Activated CD4-positive, alpha-beta T cell treated with anti-CD3 and anti-CD28 coated beads for 48 hours (primary cell): ENCODE results near the gene HIPK2.

Experiments
- DNase-seq: peaks from one replicate; pipeline ENCODE4 v3.0.0-alpha.2; 2020

HIPK2 gene

DNA sequence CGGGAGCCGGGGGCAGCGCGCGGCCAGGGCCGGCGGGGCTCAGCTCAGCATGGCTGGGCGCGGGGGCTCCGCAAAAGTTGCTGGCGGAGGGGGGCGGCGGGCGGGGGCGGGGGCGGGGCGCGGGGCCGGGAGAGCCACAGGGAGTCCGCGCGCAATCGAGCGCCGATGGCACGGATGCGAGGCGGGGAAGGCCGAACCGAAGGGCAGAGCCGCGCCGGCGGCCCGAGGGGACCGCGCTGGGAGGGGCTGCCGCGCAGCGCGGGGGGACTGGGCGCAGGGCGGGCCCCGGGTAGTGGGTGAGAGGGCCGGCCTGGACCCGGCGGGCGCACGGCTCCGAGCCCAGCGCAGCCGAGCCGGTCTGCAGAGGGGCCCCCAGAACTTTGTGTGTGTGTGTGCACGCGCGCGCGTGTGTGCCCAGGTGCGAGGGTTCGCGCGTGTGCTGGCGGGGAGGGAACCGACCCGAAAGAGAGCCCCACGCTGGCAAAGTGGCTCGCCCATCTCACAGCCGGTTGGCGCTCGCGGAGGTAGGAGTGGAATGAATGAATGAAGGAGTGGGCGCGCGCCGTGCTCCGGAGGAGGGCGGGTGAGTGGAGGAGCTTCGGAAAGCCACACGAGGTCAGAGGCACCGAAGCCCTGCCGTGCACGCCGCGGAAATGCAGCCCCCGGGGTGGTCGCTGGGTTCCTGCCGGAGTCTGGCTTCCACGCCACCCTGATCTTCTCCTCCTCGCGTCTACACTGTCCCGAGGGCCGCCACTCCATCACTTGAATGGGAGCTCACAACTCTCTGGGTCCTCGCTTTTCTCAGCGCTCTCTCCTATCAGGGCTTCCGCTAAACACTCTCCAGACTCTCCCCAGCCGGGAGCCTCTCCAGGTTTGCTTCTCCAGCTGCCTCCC is at the start of gene HIPK2:
HIPK2 (minus strand) TSS at position 51 of the 894 bp plus-strand sequence. CDS start 375 bp downstream, outside the sequence.
- DNase-seq = peak; percentile 78

- peak; percentile 9 for DNase-seq
Observed at GRCh38 chr7:139827042-139827441, 49.2 kb upstream of the HIPK2 start.

DNA sequence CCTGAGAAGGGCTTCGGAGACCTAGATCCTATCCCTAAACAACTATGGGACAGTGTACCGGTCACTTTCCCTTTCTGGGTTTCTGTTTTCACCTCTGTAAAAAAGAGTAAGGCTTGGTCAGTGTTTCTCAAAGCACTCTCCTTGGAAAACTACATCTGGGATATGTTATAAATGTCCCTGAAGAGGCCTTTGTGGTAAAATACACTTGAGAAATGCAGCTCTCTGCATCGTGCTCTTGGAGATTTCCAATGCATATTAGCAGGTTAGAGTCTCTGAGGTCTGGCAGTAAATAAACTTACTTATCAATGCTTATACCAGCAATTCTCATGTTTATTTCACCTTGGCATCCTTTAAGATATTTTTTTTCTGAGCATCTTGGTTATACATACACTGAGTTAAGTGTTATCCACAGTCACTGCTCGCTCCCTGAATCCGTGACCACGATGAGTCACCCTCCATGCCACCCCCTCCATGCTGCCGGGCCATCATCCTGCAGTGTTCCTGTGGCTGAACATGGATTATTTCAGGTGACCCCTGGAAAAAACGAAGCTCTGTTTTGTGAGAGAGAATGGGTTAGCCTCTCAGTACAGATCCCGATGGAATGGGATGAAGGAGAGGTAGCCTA is 48.0 kb upstream of the HIPK2 start:
- no peak for DNase-seq

GRCh38 chr7:139823959-139824521 is 46.2 kb upstream of the HIPK2 start:
- no peak for DNase-seq

DNA sequence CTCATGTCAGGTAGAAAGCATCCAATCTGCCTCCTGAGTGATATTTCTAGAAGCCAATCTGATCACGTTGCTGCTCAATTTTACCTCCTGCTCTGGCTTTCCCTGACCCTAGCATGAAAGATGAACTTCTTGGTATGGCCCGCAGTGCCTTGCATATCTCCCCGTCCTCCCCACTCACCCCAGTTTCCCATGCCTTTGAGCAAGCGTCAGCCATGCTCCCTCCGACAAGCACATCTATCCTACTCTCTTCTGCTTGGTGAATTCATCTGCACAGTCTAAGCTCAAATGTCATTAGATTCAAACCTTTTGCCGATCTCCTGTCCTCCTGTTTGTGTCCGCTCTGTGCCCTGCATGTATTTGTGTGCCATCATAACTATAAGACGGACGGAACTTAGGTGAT is 45.1 kb upstream of the HIPK2 start:
- DNase-seq = no peak

DNA sequence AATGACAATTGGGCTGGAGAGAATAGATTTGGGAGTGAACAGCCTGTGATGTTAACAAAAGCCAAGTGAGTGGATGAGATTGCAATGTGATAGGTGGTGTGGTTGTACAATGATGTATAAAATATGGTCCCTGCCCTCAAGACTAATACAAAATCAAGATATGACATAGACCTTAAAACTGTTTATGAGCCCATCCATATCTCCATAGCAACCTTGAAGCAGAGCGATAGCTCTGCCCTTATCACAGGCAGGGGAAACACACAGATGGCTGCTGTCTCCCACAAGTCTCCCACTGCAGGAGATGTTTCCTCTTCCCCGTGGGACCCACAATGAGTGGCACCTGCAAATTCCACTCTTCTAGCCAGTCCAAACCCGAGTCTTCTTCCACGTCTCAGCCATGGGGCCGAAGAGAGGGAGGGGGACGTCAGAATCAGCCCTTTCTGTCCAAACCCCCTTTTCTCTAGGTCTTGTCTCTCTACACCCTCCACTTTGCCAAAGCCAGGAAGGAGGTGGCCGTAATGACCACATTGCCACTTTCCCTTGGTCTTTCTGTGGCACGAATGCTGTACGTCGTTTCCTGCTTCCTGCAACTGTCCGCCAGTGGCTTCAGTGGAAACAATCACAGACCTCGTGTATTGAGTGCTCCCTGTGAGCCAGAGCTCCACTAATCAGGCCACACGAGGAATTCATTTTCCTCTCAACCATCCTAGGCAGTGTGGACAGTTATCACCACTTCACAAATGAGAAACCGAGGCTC is 43.7 kb upstream of the HIPK2 start:
- DNase-seq = no peak

- peak; percentile 8 for DNase-seq
Observed at GRCh38 chr7:139820089-139820488, 42.3 kb upstream of the HIPK2 start.

DNA sequence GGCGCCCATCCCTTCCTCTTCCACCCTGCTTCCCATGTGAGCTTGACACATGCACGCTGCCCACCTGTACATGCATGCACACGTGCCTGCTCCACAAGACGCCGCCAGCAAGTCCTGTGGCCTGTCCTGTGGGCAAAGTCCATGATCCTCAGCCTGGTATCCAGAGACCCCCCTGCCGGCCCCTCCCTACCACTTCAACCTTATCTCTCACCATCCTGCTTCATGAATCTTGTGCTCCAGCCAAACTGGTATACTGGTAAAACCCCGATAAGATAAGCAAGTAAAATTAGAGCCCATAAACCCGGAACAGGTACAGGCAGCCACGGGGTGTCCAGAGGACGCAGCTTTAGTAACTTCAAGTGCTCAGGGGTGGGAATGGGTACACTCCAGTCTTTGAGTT is 39.5 kb upstream of the HIPK2 start:
- no peak for DNase-seq

DNA sequence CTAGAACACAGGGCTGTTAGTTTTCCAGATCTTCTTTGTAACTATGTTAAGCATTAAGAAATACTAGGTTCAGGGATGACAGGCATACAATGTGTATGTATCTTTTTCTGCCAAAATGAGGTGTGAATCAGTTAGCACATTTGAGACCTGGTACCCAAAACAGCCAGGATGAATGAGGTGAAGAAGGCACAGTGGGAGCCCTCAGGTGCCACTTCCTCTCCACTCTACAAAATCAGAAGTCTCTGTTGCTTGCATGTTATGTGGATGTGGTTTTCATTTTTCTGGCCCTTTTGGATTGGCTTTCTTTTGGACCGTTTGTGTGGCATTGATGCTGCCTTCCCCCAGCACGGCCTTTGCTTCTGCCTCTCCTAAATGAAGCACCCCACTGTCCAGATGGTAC is 35.9 kb upstream of the HIPK2 start:
- DNase-seq = no peak

GRCh38 chr7:139813151-139813550 is 35.4 kb upstream of the HIPK2 start:
- DNase-seq = no peak

DNA sequence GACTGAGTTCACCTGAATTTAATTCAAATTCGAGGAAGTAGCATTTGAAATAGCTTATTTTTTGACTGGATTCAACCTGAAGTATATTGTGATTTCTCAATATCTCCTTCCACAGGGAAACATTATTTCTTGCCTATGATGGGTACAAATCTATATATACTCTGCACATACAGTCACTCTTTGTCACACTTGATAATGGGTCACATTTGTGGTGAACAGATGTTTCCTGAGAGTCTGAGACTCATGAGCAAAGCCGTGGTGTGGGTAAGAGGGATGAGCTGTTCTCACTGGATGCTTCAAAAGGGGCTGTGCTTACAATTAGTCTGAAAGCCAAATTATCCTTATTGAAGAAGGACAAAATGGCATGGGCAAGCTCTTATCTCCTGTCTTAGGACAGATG is 33.3 kb upstream of the HIPK2 start:
- peak; percentile 25 for DNase-seq

- DNase-seq = no peak
Observed at GRCh38 chr7:139808846-139809442, 31.1 kb upstream of the HIPK2 start.

- DNase-seq = no peak
Observed at GRCh38 chr7:139808427-139808826, 30.6 kb upstream of the HIPK2 start.

DNA sequence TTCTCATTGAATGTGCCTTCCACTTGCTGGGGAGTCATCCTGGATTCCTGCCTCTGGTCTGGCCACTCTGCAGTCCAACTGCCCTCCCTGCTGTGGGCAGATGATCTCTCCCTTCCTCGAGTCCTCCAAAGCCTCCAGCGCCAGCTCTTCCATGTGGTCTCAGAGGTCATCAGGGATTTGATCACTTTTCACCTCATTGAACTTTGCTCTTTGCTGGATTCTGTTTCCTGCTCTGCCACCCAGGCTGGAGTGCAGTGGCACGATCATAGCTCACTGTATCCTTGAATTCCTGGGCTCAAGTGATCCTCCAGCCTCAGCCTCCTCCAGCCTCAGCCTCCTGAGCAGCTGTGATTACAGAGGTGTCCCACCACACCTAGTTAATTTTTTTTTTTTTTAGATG is 29.2 kb upstream of the HIPK2 start:
- DNase-seq = no peak

- no peak for DNase-seq
Observed at GRCh38 chr7:139804571-139804970, 26.8 kb upstream of the HIPK2 start.

- DNase-seq = no peak
Observed at GRCh38 chr7:139799586-139799985, 21.8 kb upstream of the HIPK2 start.

DNA sequence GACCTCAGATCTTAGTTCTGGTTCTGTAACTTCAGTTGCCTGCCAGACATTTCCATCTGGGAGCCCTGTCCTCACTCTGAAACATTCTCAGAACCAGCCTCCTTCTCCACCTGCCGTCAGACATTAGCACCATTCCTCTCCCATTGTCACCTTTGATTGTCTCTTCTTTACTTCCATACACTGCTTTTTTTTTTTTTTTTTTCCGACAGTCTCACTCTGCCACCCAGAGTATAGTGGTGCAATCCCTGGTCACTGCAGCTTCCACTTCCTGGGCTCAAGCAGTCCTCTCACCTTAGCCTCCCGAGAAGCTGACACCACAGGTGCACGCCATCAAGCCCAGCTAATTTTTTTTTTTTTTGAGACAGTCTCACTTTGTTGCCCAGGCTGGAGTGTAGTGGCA is 21.1 kb upstream of the HIPK2 start:
- DNase-seq = no peak

- no peak for DNase-seq
Observed at GRCh38 chr7:139798221-139798620, 20.4 kb upstream of the HIPK2 start.

GRCh38 chr7:139797607-139798006 is 19.8 kb upstream of the HIPK2 start:
- no peak for DNase-seq

- DNase-seq = no peak
Observed at GRCh38 chr7:139791316-139791715, 13.5 kb upstream of the HIPK2 start.

DNA sequence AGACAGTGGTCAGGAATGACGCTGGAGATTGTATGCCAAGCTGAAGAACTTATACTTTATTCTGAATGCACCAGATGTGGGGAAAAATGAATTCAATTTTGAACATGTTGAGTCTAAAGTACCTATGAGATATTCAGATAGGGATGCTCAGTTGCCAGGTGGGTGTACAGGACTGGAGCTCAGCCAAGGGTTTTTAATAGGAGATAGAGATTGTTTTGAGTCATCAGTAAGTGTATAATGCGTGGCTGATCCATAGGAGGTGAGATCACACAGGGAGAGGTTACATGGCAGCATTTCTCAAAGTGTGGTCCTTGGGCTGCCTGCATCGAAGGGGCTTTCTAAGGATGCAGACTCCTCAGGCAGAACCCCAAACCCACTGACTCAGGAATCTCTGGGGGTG is 6.8 kb upstream of the HIPK2 start:
- no peak for DNase-seq

DNA sequence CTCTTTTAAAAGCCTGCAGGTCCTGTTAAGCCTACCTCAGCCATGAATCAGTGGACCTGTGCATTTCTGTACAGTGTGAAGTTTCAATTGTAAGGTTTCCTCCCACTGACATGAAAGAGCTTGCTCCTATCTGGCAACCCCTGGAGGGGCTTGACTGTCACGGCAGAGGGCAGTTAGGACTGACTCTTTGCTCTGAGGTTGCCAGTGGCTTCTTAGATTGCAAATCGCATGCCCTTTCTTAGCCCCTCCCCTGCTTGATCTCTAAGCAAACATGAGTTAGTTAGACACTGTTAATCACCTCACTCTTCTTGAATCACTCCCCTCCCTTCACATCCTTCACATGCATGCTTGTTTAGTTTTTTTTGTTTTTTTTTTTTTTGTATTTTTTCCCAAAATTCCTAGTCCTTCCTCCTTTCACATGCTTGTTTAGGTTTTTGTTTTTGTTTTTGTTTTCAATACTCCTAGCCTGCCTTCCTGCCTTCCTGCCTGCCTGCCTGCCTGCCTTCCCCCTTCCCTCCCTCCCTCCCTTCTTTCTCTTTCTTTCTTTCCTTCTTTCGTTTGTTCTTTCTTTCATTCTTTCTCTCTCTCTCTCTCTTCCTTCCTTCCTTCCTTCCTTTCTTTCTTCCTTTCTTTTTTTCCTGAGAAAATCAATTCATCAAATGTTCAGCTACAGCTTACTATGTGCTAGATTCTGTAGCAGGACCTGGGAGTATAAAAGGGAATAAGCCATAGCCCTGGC is 6.0 kb upstream of the HIPK2 start:
- no peak for DNase-seq
